ENCODE results near the gene SYNE1.

DNA sequence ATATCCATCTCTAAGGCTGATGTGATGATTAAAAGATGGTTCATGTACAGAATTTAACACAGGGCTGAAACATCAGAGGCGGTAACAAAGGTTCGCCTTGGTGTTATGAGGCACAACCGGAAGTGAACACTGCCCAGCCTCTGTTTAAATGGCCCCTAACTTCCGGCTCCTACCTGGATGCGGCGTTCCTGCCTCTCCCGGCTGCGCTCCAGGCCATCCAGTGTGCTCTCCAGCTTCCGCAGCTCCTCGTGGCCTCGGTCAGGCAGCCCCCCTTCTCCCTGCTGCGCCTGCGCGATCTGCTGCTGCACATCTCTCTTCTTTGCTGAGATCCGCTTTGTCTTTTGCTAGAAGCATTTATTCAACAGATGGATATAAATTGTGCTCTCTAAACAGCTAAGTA lies 195.3 kb downstream of the SYNE1 start:
- TF ChIP-seq, protein P1, sequence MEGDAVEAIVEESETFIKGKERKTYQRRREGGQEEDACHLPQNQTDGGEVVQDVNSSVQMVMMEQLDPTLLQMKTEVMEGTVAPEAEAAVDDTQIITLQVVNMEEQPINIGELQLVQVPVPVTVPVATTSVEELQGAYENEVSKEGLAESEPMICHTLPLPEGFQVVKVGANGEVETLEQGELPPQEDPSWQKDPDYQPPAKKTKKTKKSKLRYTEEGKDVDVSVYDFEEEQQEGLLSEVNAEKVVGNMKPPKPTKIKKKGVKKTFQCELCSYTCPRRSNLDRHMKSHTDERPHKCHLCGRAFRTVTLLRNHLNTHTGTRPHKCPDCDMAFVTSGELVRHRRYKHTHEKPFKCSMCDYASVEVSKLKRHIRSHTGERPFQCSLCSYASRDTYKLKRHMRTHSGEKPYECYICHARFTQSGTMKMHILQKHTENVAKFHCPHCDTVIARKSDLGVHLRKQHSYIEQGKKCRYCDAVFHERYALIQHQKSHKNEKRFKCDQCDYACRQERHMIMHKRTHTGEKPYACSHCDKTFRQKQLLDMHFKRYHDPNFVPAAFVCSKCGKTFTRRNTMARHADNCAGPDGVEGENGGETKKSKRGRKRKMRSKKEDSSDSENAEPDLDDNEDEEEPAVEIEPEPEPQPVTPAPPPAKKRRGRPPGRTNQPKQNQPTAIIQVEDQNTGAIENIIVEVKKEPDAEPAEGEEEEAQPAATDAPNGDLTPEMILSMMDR (IDR thresholded peaks at IDR 0.05; ENCODE audit: poor library complexity): no peak
- TF ChIP-seq EZH2 (IDR thresholded peaks at IDR 0.05; ENCODE audit: borderline replicate concordance): no peak
